ENCODE data around the gene ZNF107.
"Not testable (repeated sequence)": the region's sequence is repeated elsewhere in the genome, so short reads cannot be mapped to it uniquely, and the experiment has no call there.

Gene ZNF107

DNA sequence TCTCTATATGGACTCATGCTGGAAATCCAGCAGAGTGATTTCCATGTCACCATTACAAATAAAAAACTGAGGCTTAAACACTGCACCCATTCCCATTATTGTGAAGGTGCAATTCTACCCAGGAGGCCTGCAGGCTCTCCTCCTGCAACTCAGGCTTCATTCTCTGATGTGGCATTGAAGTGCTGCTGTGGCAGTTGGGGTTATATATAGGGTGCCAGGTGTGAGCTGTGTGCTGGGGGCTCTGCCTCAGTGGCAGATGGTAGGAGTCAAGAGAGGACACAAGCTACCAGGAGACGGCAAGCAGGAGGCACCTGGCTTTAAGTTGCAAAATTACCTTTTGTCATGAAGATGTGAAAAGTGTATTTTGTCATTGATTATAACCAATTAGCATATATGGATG, 21.3 kb downstream of the ZNF107 start:
- DNase-seq (ENCODE audit: insufficient read length) = no peak
- TF ChIP-seq TAF1 (IDR thresholded peaks at IDR 0.05; ENCODE audit: borderline replicate concordance, low read depth, low read length) = no peak
- TF ChIP-seq POLR2AphosphoS5 (IDR thresholded peaks at IDR 0.05; ENCODE audit: low read depth, low read length) = no peak
- no peak for TF ChIP-seq POLR2A (IDR thresholded peaks at IDR 0.05; ENCODE audit: low read depth, low read length)
- no peak for FAIRE-seq

- FAIRE-seq (no peak), DNase-seq (ENCODE audit: insufficient read length) (no peak)
- TF ChIP-seq TAF1 (IDR thresholded peaks at IDR 0.05; ENCODE audit: borderline replicate concordance, low read depth, low read length) (no peak), POLR2A (IDR thresholded peaks at IDR 0.05; ENCODE audit: low read depth, low read length) (no peak), POLR2AphosphoS5 (IDR thresholded peaks at IDR 0.05; ENCODE audit: low read depth, low read length) (no peak; the same call in 1 of the 2 replicates)
Observed at GRCh38 chr7:64688988-64689387, 23.1 kb downstream of the ZNF107 start.

DNA sequence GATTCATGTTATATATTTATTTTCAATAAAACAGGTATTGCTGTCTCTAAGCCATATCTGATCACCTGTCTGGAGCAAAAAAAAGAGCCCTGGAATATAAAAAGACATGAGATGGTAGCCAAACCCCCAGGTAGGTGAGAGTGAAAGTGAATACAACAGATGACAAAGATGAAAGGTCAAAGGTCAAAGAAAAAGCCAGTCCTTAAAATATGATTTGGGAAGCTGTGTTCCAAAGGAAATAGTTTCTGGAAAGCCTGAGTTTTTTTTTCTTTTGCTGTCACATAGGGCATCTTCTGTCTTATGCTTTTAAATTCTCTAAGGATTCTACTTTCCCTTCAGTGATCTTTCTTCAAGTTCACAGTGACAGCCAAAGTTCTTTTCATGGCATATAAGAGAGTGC, 25.9 kb downstream of the ZNF107 start:
- DNase-seq (ENCODE audit: insufficient read length) = no peak
- no peak for FAIRE-seq
- no peak for TF ChIP-seq TAF1 (IDR thresholded peaks at IDR 0.05; ENCODE audit: borderline replicate concordance, low read depth, low read length)
- TF ChIP-seq POLR2A (IDR thresholded peaks at IDR 0.05; ENCODE audit: low read depth, low read length) = no peak
- no peak for TF ChIP-seq POLR2AphosphoS5 (IDR thresholded peaks at IDR 0.05; ENCODE audit: low read depth, low read length)

DNA sequence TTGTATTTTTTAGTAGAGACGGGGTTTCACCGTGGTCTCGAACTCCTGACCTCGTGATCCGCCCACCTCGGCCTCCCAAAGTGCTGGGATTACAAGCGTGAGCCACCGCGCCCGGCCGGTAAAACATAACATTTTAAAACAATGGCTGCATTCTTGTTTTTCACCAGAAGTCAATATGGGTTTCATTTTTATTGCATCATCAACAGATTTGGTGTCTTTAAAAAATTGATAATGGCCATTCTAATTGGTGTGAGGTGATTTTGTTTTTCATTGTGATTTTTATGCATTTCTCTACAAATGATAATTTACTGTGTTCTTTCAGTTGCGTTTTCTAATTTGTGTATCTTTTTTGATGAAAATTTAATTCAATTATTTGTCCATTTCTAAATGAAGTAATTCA, 31.9 kb downstream of the ZNF107 start:
- not testable (repeated sequence) for FAIRE-seq

DNA sequence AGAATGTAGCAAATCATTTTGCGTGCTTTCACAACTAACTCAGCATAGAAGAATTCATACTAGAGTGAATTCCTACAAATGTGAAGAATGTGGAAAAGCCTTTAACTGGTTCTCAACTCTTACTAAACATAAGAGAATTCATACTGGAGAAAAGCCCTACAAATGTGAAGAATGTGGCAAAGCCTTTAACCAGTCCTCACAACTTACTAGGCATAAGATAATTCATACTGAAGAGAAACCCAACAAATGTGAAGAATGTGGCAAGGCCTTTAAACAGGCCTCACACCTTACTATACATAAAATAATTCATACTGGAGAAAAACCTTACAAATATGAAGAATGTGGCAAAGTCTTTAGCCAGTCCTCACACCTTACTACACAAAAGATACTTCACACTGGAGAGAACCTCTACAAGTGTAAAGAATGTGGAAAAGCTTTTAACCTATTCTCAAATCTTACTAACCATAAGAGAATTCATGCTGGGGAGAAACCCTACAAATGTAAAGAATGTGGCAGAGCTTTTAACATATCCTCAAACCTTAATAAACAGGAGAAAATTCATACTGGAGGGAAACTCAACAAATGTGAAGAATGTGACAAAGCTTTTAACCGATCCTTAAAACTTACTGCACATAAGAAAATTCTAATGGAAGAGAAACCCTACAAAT, 40.8 kb downstream of the ZNF107 start:
- TF ChIP-seq TAF1 (IDR thresholded peaks at IDR 0.05; ENCODE audit: borderline replicate concordance, low read depth, low read length) (no peak), POLR2A (IDR thresholded peaks at IDR 0.05; ENCODE audit: low read depth, low read length) (no peak), POLR2AphosphoS5 (IDR thresholded peaks at IDR 0.05; ENCODE audit: low read depth, low read length) (no peak)
- no peak for DNase-seq (ENCODE audit: insufficient read length)
- FAIRE-seq = no peak

More for the DNA sequence above, 31.9 kb downstream of the ZNF107 start:
- DNase-seq (ENCODE audit: insufficient read length) = not testable (repeated sequence)

DNA sequence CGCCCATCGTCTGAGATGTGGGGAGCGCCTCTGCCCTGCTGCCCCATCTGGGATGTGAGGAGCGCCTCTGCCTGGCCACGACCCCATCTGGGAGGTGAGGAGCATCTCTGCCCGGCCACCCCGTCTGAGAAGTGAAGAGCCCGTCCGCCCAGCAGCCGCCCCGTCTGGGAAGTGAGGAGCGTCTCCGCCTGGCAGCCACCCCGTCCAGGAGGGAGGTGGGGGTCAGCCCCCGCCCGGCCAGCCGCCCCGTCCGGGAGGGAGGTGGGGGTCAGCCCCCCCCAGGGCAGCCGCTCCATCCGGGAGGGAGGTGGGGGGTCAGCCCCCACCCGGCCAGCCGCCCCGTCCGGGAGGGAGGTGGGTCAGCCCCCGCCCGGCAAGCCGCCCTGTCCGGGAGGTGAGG, 52.0 kb downstream of the ZNF107 start:
- not testable (repeated sequence) for DNase-seq (ENCODE audit: insufficient read length); FAIRE-seq

DNA sequence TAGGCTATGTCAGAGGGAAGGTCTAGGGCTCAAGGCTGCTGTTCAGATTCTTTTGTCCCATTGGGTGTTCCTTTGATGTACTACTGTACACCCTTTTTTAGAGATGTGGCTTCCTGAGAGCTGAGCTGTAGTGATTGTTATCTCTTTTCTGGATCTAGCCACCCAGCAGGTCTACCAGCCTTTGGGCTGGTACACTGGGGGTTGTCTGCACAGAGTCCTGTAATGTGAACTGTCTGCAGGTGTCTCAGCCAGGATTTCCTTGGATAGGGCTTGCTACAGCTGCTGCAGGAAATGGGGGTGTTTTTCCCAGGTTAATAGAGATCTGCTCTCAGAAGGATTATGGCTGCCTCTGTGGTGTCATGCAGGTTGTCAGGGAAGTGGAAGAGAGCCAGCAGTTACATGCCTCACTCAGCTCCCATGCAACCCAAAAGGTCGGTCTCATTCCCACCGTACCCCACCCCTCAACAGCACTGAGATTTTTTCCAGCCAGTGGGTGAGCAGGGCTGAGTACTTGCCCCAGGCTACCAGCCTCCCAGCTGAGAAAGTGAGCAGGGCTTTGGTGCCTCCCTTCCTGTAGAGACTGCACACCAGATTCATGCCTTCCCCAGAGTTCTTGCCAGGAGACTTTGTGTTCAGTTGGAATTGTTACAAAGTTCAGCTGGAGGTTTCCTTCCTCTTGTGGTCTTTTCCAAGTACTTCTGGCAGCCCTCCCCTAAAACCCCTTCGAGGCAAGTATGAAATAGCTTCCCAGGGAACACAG, 63.3 kb downstream of the ZNF107 start:
- TF ChIP-seq POLR2AphosphoS5 (IDR thresholded peaks at IDR 0.05; ENCODE audit: low read depth, low read length) = no peak
- no peak for FAIRE-seq
- DNase-seq (ENCODE audit: insufficient read length) = no peak

- TF ChIP-seq POLR2A (IDR thresholded peaks at IDR 0.05; ENCODE audit: low read depth, low read length) = no peak
- TF ChIP-seq POLR2AphosphoS5 (IDR thresholded peaks at IDR 0.05; ENCODE audit: low read depth, low read length) = no peak
- TF ChIP-seq TAF1 (IDR thresholded peaks at IDR 0.05; ENCODE audit: borderline replicate concordance, low read depth, low read length) = no peak
- DNase-seq (ENCODE audit: insufficient read length) (no peak), FAIRE-seq (no peak)
Observed at GRCh38 chr7:64733550-64734240, 67.8 kb downstream of the ZNF107 start.

- DNase-seq (ENCODE audit: insufficient read length) (no peak), FAIRE-seq (no peak)
- TF ChIP-seq TAF1 (IDR thresholded peaks at IDR 0.05; ENCODE audit: borderline replicate concordance, low read depth, low read length) (no peak), POLR2A (IDR thresholded peaks at IDR 0.05; ENCODE audit: low read depth, low read length) (no peak)
Observed at GRCh38 chr7:64736575-64736974, 70.6 kb downstream of the ZNF107 start.

DNA sequence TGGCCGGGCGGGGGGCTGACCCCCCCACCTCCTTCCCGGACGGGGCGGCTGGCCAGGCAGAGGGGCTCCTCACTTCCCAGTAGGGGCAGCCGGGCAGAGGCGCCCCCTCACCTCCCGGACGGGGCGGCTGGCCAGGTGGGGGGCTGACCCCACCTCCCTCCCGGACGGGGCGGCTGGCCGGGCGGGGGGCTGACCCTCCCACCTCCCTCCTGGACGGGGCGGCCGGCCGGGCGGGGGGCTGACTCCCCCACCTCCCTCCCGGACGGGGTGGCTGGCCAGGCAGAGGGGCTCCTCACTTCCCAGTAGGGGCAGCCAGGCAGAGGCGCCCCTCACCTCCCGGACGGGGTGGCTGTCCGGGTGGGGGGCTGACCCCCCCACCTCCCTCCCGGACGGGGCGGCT, 72.5 kb downstream of the ZNF107 start:
- FAIRE-seq; DNase-seq (ENCODE audit: insufficient read length): not testable (repeated sequence)

- DNase-seq (ENCODE audit: insufficient read length); FAIRE-seq: not testable (repeated sequence)
Observed at GRCh38 chr7:64738953-64739352, 73.0 kb downstream of the ZNF107 start.

- DNase-seq (ENCODE audit: insufficient read length) (no peak), FAIRE-seq (no peak)
- TF ChIP-seq POLR2AphosphoS5 (IDR thresholded peaks at IDR 0.05; ENCODE audit: low read depth, low read length) = no peak
- TF ChIP-seq POLR2A (IDR thresholded peaks at IDR 0.05; ENCODE audit: low read depth, low read length) = no peak
- TF ChIP-seq TAF1 (IDR thresholded peaks at IDR 0.05; ENCODE audit: borderline replicate concordance, low read depth, low read length) = no peak
Observed at GRCh38 chr7:64744680-64745079, 78.7 kb downstream of the ZNF107 start.

DNA sequence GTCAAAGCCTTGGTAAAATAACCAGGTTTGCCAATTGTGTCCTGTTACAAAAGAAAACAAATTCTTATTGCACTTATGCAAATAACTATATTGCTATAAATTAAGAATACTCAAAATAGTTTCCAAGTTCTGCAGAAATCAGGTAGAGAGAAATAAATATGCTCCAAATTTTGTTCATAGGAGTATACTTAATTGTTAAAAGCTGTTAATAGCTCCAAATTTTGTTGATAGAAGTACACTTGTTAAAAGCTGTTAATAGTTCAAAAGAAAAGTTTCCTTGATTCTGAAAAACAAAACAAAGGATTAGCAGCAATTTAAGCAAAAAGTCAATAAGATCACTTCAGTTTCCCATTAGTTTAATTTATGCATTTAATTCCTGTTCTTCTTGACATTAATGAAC, 81.9 kb downstream of the ZNF107 start:
- TF ChIP-seq POLR2A (IDR thresholded peaks at IDR 0.05; ENCODE audit: low read depth, low read length) (no peak), POLR2AphosphoS5 (IDR thresholded peaks at IDR 0.05; ENCODE audit: low read depth, low read length) (no peak), TAF1 (IDR thresholded peaks at IDR 0.05; ENCODE audit: borderline replicate concordance, low read depth, low read length) (no peak)
- no peak for FAIRE-seq
- DNase-seq (ENCODE audit: insufficient read length) = no peak

Data from GM12892 (cell line).